Measurements from ENCODE around the gene SLMAP.
A peak's percentile ranks its signal among the peaks of the same experiment; 100 is the strongest.

Gene SLMAP, protein sequence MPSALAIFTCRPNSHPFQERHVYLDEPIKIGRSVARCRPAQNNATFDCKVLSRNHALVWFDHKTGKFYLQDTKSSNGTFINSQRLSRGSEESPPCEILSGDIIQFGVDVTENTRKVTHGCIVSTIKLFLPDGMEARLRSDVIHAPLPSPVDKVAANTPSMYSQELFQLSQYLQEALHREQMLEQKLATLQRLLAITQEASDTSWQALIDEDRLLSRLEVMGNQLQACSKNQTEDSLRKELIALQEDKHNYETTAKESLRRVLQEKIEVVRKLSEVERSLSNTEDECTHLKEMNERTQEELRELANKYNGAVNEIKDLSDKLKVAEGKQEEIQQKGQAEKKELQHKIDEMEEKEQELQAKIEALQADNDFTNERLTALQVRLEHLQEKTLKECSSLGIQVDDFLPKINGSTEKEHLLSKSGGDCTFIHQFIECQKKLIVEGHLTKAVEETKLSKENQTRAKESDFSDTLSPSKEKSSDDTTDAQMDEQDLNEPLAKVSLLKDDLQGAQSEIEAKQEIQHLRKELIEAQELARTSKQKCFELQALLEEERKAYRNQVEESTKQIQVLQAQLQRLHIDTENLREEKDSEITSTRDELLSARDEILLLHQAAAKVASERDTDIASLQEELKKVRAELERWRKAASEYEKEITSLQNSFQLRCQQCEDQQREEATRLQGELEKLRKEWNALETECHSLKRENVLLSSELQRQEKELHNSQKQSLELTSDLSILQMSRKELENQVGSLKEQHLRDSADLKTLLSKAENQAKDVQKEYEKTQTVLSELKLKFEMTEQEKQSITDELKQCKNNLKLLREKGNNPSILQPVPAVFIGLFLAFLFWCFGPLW

DNA sequence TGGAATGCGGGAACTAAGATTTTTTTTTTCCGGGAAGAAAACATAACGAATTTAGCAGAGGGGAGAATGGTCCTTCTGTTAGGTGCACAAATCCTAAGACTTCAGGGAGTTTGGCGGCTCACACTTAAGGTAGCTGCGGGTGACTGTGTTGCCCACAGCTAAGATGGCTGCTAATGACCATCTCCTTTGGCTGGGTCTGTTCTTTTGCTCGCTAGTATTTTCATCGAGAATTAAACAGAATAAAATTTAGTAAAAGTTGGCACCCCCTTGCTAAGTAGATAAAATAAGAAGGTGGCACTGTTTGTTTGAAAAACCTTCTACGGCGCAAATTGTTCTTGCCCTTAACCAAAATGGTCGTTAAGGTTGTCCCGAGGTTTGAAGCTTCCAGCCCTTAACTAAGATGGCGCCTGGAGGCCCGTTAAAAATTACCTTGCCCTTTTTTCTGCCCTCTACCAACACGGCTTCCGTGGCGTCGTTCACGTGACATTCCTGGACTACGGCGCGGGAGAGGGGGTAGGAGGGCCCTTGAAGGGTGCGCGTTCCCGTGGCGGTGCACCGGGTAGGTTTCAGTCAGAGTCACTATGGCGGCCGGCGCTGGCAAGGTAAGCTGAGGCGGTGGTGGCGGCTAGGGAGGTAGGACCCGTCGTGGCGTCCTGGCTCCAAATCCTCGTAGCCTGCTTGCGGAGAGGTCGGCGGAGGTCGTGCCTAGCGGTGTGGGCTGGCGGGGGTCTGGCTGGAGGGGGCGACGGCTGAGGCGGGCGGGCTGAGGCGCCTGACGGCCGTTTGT is at the start of gene SLMAP:
SLMAP (plus strand) TSS at position 569 of the 787 bp plus-strand sequence. CDS start 1,343 bp downstream, outside the sequence.
- intact Hi-C loops (cut with DNase I), result loop anchor here (1.0 to 5.0 kb wide), 3 partner anchors 63 to 529 kb away; partner anchors contain the start of genes APPL1, ARF4 and DENND6A
- DNase-seq, result peak; percentile 95 to 99 (median 98)

DNA sequence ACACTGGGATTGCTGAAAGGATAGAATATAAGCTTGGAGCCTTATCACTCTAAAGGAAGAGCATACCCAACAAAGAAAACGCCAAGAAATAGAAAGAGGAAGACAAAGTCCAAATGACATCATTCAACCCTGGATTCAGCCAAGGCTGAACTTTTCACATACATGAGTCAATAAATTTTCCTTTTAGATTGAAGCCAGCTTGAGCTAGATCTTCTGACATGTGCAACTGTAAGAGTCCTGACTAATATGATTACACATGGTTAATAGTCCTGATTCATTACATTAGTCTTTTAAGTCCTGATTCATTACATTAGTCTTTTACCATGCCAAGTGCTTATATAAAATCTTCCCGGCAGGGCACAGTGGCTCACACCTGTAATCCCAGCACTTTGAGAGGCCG is 49.6 kb upstream of the SLMAP start:
- intact Hi-C loops (cut with DNase I), result no loop called here
- DNase-seq, result no peak

DNA sequence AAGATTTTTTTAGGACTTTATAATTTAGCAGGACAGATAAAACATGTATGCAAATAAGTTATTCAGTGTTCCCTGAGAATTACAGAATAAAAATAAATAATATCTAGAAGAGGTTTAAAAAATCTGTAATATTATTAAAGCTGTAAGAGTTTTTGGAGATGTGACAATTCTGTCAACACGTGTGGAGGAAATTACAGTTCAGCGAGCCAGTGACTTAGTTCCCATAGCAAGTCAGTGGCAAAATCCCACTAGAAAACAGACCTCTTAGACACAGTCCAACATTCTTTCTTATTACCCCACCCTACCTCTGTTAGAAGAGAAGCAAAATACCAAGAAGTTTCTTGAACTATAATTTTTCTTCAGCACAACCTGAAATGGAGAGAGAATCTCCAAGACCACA is 47.1 kb upstream of the SLMAP start:
- intact Hi-C loops (cut with DNase I), result no loop called here
- no peak for DNase-seq

DNA sequence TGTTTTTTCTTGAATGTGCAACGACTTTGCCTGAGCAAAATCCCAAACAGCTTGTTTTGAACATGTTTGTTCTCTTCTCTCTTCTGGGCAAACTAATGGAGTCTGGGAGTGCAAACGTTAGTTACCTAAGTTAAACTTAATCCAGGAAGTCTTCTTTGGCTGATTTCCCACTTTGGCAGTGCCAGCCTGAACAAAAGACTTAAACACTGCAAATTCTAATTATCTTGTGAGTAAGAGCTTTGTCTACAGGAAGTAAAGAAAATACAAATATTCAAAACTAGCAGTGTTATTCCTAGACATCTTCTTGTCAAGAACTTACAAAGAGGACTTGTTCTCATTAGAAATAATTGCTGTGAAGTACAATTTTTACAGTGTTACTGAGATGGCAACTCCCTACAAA is 46.5 kb upstream of the SLMAP start:
- no peak for DNase-seq
- intact Hi-C loops (cut with DNase I), result no loop called here

DNA sequence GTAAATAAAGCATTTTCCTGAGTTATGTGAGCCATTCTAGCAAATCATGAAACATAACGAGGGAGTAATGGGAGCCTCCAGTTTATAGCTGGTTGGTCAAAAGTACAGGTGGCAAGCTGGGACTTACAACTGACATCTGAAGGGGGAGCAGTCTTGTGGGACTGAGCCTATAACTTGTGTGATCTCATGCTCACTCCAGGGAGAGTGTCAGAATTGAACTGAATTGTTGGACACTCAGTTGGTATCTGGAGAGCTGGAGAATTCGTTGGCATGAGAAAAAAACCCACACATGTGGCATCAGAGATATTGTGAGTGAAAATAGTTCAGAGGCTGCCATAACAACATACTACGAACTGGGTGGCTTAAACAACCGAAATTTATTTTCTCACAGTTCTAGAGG is 40.4 kb upstream of the SLMAP start:
- DNase-seq, result no peak
- intact Hi-C loops (cut with DNase I), result no loop called here

DNA sequence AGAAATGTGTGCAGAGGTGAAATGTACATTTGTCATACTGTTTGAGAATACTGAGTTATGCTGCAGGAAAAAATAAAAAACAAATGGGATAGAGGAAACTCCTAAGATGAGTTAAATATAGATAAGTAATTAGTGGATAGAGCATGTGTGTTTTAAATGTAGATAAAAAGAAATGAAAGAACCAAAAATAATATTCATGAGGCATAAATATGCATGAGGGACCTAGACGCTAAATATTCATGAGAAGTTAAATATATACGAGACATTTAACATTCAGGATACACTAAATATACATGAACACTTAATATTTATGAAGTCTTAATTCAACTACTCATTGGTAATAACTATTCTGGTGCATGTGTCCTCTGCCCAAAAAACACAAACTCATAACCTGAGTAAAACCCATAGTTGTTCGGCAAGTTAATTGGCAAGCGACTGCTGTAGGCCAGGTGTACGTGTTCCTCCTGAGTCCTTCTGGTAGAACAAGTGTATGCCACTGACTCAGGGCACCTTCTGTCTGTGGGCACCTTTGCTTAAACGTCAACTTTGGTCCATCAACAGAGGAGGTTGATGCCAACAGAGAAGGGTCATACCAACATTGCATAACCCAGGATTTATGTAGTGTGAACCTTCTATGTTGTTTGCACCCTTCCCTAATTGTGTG is 38.8 kb upstream of the SLMAP start:
- DNase-seq, result no peak

DNA sequence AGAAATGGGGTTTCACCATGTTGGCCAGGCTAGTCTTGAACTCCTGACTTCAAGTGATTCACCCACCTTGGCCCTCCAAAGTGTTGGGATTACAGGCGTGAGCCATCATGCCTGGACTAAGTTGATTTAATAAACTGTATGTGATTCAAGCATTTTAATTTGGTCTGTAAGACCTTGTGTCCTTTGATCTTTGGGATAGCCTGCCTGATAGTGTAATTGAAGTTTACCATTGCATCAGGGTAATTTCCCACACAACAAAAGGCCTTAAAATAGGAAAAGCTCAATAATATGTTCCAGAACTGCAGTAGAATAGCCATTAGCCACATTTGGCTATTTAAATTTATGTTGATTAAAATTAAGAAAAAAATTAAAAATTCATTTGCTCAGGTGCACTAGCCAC is 38.0 kb upstream of the SLMAP start:
- DNase-seq, result no peak
- intact Hi-C loops (cut with DNase I), result no loop called here

More for the DNA sequence above, 38.8 kb upstream of the SLMAP start:
- intact Hi-C loops (cut with DNase I), result no loop called here

DNA sequence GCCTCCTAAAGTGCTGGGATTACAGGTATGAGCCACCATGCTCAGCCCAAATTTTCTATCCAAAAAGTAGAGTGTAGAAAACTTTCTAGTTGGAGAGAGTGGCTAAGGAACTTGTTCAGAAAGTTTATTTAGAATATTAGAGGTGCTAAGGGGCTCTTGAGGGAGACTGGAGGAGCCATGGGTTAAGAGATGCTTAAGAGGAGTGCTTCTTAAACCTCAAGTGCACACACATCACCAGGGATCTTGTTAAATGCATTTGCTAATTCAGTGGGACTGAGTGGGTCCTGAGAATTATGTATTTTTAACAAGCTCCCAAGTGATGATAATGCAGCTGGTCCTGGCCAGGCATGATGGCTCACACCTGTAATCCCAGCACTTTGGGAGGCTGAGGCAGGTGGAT is 29.7 kb upstream of the SLMAP start:
- intact Hi-C loops (cut with DNase I), result no loop called here
- no peak for DNase-seq

DNA sequence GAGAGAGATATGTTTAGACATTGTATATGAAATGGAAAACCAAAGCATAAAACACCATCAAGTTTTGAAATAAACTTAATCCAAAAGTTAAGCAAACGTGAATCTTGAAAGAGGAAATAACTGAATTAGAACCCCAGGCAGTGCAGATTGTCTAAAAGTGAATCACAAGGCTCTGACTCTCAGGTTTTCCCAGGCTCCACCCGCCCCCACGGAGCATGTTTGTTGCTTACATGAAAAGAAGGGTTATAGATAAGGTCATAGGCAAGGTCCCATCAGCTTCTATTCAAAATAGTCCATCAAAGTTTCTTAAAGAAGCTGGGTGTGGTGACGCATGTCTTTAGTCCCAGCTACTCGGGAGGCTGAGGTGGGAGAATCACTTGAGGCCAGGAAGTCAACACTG is 29.0 kb upstream of the SLMAP start:
- intact Hi-C loops (cut with DNase I), result no loop called here
- DNase-seq, result no peak

DNA sequence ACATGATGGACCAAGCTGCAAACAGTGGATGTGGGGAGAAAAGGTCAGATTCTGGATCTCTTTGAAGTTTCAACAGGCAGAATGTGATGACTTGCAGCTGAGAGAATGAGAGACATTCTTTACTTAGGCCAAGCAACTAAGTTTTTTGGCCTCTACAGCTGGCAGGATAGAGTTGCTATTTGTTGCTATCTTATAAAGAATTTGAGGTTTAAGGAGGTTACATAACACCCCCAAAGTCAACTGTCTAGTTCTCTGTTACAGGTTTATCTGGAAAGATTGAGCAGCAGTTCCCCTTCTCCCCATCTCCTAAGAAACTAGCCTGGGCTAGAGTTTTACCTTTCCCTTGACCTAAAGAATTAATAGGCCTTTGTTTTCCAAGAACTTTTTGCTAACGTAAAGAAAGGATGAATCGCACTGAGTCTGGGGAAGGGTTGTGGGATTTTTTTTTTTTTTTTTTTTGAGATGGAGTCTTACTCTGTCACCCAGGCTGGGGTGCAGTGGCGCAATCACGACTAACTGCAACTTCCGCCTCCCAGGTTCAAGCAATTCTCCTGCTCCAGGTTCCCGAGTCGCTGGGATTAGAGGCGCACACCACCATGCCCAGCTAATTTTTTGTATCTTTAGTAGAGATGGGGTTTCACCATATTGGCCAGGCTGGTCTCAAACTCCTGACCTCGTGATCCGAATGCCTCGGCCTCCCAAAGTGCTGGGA is 26.6 kb upstream of the SLMAP start:
- DNase-seq, result no peak
- intact Hi-C loops (cut with DNase I), result no loop called here

DNA sequence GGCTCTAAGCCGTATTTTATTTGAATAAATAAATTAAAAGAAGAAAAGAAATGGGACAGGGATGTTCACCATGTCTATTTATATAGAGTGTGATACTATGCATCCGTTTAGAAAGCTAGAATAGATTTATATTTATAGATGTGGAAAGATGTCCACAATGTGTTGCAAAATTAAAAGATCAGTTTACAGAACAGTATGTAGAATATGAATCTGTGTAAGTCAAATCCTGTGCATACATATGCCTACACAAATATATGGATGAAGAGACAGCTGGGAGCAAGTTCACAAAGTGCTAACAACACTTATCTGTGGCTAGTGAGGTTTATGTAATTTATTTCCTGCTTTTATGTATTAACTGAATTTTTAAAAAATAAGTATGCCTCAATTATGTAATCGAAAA is 25.4 kb upstream of the SLMAP start:
- intact Hi-C loops (cut with DNase I), result no loop called here
- DNase-seq, result no peak

DNA sequence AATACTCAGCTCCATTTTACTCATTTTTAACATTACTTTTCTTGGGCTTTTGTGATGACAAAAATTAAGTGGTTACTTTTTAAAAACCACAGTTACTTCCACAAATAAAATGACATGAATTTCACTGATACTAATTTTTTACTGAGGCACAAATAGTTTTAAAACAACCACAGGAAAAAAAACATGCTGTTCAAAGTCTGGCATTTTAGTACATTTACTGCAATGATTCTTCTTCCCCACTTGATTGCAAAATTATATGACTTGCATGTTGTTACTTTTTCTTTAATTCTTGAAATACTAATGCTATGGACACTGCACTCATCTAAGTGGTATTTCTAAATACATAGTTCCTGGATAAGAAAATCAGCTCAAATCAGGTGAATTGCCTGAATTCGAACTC is 24.8 kb upstream of the SLMAP start:
- intact Hi-C loops (cut with DNase I), result no loop called here
- DNase-seq, result no peak

DNA sequence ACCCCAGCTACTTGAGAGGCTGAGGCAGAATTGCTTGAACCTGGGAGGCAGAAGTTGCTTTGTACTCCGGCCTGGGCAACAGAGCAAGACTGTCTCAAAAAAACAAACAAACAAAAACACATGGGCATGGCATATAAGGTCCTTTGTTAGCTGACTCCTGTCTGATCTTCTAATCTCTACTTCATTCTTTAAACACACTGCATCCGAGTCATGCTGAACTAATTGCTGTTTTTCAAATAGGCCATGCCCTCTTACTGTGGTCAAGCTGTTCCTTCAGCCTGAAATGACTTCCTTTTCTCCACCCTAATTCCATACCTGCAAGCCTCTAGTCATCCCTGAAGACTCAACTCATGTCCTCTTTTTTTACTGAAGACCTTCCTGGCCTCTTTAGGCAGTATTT is 22.3 kb upstream of the SLMAP start:
- intact Hi-C loops (cut with DNase I), result no loop called here
- DNase-seq, result no peak

DNA sequence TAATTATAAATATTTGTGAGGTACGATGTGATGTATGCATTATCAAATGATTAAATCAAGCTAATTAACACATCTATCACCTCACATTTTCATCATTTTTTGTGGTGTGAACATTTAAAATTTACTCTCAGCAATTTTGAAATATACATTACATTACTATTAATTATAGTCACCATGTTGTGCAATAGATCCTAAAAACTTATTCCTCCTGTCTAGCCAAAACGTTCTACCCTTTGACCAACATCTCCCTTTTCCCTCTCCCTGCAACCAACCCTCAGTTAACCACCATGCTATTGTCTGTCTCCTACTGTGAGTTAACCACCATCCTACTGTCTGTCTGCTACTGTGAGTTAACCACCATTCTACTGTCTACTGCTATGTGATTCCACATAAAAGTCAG is 20.7 kb upstream of the SLMAP start:
- DNase-seq, result no peak
- intact Hi-C loops (cut with DNase I), result no loop called here

DNA sequence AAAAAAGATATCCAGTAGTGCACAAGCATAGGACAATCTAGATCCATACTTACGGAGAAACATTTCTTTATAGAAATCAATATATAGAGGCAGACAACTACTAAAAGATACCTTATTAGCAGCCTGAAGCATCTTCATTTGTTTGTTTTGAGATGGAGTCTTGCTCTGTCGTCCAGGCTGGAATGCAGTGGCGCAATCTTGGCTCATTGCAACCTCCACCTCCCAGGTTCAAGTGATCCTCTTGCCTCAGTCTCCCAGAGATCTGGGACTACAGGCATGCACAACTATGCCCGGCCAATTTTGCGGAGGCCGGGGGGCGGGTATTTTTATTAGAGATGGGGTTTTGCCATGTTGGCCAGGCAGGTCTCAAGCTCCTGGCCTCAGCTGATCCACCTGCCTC is 18.3 kb upstream of the SLMAP start:
- intact Hi-C loops (cut with DNase I), result no loop called here

DNA sequence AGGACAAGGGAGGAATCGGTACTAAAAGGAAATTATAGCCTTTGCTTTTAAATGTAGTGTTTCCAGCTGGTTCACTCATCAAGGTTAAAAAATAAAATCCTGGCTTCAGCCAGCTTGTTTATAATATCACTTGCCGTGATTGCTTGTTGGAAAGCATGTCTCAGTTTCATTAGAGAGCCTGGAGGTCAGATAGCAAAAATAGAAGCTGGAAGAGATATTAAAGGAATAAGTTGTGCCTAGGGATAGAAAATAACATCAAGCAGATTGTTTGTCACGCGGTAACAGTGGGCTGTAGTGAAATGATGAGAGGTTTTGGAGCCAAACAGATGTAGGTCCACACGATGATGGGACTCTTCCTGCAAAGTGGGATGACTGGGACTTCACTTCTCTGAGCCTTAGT is 17.7 kb upstream of the SLMAP start:
- intact Hi-C loops (cut with DNase I), result no loop called here
- no peak for DNase-seq

More for the DNA sequence above, 18.3 kb upstream of the SLMAP start:
- no peak for DNase-seq

DNA sequence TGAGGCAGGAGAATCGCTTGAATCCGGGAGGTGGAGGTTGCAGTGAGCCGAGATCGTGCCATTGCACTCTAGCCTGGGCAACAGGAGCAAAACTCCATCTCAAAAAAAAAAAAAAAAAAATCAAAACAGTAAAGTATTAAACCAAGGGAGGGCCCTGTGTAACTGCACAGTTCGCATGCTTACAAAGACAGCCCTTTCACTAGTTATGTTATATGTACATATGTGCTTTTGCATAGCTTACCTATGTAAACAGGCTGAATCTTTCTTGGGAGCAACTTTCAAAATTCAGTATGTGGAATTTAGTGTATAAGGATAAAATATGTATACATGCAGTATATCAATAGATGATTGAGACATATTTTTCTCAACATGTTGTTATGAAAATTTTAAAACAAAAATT is 16.1 kb upstream of the SLMAP start:
- DNase-seq, result no peak
- intact Hi-C loops (cut with DNase I), result no loop called here

DNA sequence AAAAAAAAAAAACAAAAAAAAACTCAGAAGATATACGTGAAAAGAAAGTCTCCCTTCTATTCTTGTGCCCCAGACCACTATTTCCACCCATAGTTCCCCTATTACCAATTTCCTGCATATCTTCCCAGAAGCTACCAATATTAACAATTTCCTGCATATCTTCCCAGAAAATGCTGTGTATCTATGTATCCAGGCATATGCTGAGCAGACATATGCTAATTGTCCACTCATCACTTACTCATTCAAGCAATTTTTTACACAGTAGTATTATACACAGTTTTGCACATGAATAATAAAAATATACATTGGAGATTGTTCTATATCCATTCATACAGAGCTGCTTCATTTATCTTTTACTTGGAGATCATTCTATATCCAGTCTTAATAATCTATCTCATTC is 12.6 kb upstream of the SLMAP start:
- DNase-seq, result no peak
- intact Hi-C loops (cut with DNase I), result no loop called here

DNA sequence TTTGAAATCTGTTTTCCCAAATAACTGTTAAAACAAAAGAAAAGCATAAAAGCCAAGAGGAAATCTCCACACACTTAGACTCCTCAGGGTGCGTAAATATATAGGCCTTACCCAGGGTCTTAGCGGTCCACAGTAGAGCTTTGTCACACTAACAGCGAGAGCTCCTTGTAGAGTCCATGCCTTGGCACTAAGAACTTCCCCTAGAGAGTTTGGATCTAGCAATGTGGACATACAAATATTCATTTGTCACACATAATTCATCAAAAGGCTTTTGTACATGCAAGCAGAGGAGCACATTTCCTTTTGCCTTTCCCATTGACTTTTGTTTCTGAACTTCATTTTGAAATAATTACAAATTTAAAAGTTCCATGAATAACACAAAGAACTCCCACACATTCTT is 11.0 kb upstream of the SLMAP start:
- intact Hi-C loops (cut with DNase I), result no loop called here
- no peak for DNase-seq
